ENCODE data around the gene ARHGEF12. TPM values are rescaled to one million over a fixed set of nuclear protein-coding genes. Genes with fewer than 3 reads are reported as not detected.

ARHGEF12 gene, protein sequence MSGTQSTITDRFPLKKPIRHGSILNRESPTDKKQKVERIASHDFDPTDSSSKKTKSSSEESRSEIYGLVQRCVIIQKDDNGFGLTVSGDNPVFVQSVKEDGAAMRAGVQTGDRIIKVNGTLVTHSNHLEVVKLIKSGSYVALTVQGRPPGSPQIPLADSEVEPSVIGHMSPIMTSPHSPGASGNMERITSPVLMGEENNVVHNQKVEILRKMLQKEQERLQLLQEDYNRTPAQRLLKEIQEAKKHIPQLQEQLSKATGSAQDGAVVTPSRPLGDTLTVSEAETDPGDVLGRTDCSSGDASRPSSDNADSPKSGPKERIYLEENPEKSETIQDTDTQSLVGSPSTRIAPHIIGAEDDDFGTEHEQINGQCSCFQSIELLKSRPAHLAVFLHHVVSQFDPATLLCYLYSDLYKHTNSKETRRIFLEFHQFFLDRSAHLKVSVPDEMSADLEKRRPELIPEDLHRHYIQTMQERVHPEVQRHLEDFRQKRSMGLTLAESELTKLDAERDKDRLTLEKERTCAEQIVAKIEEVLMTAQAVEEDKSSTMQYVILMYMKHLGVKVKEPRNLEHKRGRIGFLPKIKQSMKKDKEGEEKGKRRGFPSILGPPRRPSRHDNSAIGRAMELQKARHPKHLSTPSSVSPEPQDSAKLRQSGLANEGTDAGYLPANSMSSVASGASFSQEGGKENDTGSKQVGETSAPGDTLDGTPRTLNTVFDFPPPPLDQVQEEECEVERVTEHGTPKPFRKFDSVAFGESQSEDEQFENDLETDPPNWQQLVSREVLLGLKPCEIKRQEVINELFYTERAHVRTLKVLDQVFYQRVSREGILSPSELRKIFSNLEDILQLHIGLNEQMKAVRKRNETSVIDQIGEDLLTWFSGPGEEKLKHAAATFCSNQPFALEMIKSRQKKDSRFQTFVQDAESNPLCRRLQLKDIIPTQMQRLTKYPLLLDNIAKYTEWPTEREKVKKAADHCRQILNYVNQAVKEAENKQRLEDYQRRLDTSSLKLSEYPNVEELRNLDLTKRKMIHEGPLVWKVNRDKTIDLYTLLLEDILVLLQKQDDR (N-terminal part only)
- 14.2 TPM for polyA plus RNA-seq (2013)

DNA sequence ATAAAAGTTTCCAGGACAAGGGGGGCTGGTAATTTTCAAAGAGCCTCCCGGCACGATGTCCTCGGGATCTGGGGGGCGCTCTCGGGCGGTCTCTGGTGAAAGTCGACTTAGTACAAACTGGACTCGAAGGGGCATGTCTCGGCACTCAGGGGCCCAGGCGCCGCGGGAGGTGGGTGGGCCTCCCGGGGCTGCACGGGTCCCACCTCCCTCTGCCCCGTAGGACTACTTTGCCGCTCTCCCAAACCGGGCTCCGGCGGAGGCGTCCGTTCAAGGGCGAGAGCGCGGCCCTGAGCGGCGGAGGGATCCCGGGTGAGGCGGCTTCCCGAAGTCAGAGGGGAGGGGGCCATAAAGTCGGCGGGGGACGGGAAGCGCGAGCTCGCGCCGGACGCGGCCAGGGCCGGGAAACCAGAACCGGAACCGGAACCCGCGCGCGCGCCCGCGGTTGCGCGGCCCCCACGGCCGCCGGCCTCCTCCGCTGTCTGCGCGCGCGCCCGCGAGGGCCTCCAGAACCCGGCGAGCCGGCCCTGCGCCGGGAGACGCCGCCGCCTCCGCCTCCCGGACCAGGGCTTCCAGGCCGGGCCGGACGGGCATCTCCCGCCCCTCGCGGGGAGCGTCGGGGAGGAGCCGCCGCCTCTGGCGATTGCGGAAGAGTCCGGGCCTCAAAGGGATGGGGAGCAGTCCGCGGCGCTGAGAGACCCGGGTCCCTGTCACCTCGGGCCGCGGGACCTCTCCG lies at the start of gene ARHGEF12:
Gene ARHGEF12, plus strand, starts transcription at position 506 of the 733 bp plus-strand sequence. CDS start 831 bp downstream, outside the sequence.
- DNase-seq, result peak; percentile 82 to 91 (median 88)
- no peaks in the 10 kb centered on the region for H3K9me3 ChIP-seq (ENCODE audit: control extremely low read depth in 1 of 5, control insufficient read depth in 4 of 5, insufficient read depth in 2 of 5, low read depth in 1 of 5, low read length in 4 of 5)
- H3K4me3 ChIP-seq (ENCODE audit: control insufficient read depth in 1 of 7, extremely low read depth in 1 of 7, insufficient read depth in 4 of 7, low read depth in 2 of 7, low read length in 6 of 7), result peak within 1 kb of the TSS; percentile 20 to 85 (median 76)
- POLR2A ChIA-PET, result no interaction called here
- CTCF ChIA-PET, result interaction anchor here (1.9 to 2.3 kb wide), 3 partner anchors 12 to 95 kb away, joined by 5 to 9 read pairs (median 7); no protein-coding TSS in a partner anchor
- under 1% methylated on average over 83 of the region's 92 CpGs for WGBS (ENCODE audit: insufficient coverage)
- peaks cover 14 to 38% (median 27%) of the 10 kb centered on the region in 5 experiments for H3K27me3 ChIP-seq (replicated peaks in 2 of 5; ENCODE audit: control insufficient read depth in 4 of 5, insufficient read depth in 5 of 5, low read length in 4 of 5)
- peak within 1 kb of the TSS in 1 of 2 experiments; percentile 30 for H3K27ac ChIP-seq (ENCODE audit: insufficient read depth in 1 of 2, low read depth in 1 of 2, low read length in 2 of 2, poor library complexity in 1 of 2, severe bottlenecking in 2 of 2)
- H3K4me1 ChIP-seq (ENCODE audit: control extremely low read depth in 1 of 4, control insufficient read depth in 4 of 4, insufficient read depth in 4 of 4, low read length in 3 of 4), result peaks cover 10 to 48% (median 29%) of the 10 kb centered on the region in 4 experiments
- peaks cover 0 to 4% (median 1%) of the 10 kb centered on the region in 4 experiments for H3K36me3 ChIP-seq (ENCODE audit: control insufficient read depth in 4 of 4, insufficient read depth in 4 of 4, low read length in 3 of 4)

DNA sequence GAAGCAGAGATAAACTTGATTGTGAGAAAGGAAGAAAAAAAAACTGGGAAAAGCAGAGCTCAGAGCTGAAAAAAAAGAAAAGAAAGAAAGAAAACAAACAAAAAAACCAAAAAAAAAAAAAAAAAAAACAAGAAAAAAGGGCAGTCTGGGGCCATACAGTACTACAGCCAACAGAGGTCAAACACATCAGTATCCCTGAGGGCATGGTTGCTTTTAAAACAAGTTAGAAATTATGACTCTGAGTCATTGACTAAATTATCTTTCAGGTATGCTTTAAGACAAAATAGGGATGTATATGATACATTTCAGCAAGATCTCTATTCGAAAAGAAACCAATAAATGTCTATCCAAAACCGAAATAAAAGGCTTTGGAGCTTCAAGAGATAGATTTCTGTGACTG lies 48.2 kb upstream of the ARHGEF12 start:
- H3K9me3 ChIP-seq (ENCODE audit: control extremely low read depth in 1 of 5, control insufficient read depth in 4 of 5, insufficient read depth in 2 of 5, low read depth in 1 of 5, low read length in 4 of 5), result no peaks in the 10 kb centered on the region
- POLR2A ChIA-PET, result no interaction called here
- H3K4me3 ChIP-seq (ENCODE audit: control insufficient read depth in 1 of 7, extremely low read depth in 1 of 7, insufficient read depth in 4 of 7, low read depth in 2 of 7, low read length in 6 of 7), result no peak overlapping the region
- peaks cover 5 to 31% (median 18%) of the 10 kb centered on the region in 5 experiments for H3K27me3 ChIP-seq (replicated peaks in 2 of 5; ENCODE audit: control insufficient read depth in 4 of 5, insufficient read depth in 5 of 5, low read length in 4 of 5)
- H3K27ac ChIP-seq (ENCODE audit: insufficient read depth in 1 of 2, low read depth in 1 of 2, low read length in 2 of 2, poor library complexity in 1 of 2, severe bottlenecking in 2 of 2), result no peak overlapping the region
- H3K36me3 ChIP-seq (ENCODE audit: control insufficient read depth in 4 of 4, insufficient read depth in 4 of 4, low read length in 3 of 4), result no peaks in the 10 kb centered on the region
- H3K4me1 ChIP-seq (ENCODE audit: control extremely low read depth in 1 of 4, control insufficient read depth in 4 of 4, insufficient read depth in 4 of 4, low read length in 3 of 4), result no peaks in the 10 kb centered on the region
- WGBS (ENCODE audit: insufficient coverage), result 100% methylated on average over 1 of the region's 2 CpGs
- no peak for DNase-seq
- CTCF ChIA-PET, result interaction anchor here (0.9 to 6.1 kb wide), 4 partner anchors 10 to 58 kb away, joined by 3 to 40 read pairs (median 5); no protein-coding TSS in a partner anchor

DNA sequence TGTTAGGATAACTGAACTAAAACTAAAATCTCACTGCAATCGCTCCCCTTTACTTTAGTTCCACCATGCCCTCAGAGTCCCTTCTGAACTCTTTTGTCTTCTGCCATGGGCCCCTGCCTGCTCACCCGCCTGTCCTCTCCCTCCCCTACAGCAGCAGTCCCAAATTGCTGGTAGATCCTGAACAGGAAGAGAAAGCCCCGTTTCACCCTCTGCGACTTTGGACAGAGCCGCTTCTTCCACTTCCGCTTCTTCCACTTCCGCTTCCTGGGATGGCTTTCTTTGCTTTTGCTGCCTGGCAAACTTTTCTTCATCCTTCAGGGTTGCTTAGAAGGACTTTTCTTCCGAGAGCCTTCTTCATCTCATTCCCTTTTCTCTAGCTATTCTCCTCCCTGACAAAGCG lies 46.8 kb upstream of the ARHGEF12 start:
- Histone ChIP-seq H3K4me1 (ENCODE audit: control extremely low read depth in 1 of 4, control insufficient read depth in 4 of 4, insufficient read depth in 4 of 4, low read length in 3 of 4) (no peaks in the 10 kb centered on the region), H3K27me3 (replicated peaks in 2 of 5; ENCODE audit: control insufficient read depth in 4 of 5, insufficient read depth in 5 of 5, low read length in 4 of 5) (peaks cover 11 to 43% (median 23%) of the 10 kb centered on the region in 5 experiments), H3K4me3 (ENCODE audit: control insufficient read depth in 1 of 7, extremely low read depth in 1 of 7, insufficient read depth in 4 of 7, low read depth in 2 of 7, low read length in 6 of 7) (no peak overlapping the region), H3K9me3 (ENCODE audit: control extremely low read depth in 1 of 5, control insufficient read depth in 4 of 5, insufficient read depth in 2 of 5, low read depth in 1 of 5, low read length in 4 of 5) (no peaks in the 10 kb centered on the region), H3K36me3 (ENCODE audit: control insufficient read depth in 4 of 4, insufficient read depth in 4 of 4, low read length in 3 of 4) (no peaks in the 10 kb centered on the region), H3K27ac (ENCODE audit: insufficient read depth in 1 of 2, low read depth in 1 of 2, low read length in 2 of 2, poor library complexity in 1 of 2, severe bottlenecking in 2 of 2) (no peak overlapping the region)
- 50% methylated on average over 5 of the region's 9 CpGs for WGBS (ENCODE audit: insufficient coverage)
- CTCF ChIA-PET, result interaction anchor here (2.3 to 6.1 kb wide), 2 partner anchors 12 to 54 kb away, joined by 5 to 40 read pairs; no protein-coding TSS in a partner anchor
- no peak for DNase-seq
- POLR2A ChIA-PET, result no interaction called here

DNA sequence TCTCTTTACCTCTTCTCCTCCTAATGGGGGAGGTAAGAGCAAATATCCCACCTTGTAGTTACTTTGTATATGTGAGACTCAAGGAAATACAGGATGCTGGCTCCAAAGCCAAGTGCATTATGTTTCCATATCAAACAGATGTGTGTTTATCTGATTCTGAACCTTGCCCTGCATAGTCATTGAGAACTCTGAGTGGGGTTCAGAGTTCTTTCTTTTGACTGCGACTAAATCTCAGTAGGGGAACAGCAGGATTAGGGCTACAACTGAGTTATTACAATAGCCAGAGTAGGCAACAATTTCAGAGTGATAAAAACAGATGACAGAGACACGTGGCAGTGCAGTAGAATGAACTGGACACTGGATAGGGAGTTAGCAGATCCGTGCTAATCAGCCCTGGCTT lies 45.3 kb upstream of the ARHGEF12 start:
- Histone ChIP-seq H3K4me3 (ENCODE audit: control insufficient read depth in 1 of 7, extremely low read depth in 1 of 7, insufficient read depth in 4 of 7, low read depth in 2 of 7, low read length in 6 of 7) (no peak overlapping the region), H3K27me3 (replicated peaks in 2 of 5; ENCODE audit: control insufficient read depth in 4 of 5, insufficient read depth in 5 of 5, low read length in 4 of 5) (peaks cover 17 to 50% (median 23%) of the 10 kb centered on the region in 5 experiments), H3K4me1 (ENCODE audit: control extremely low read depth in 1 of 4, control insufficient read depth in 4 of 4, insufficient read depth in 4 of 4, low read length in 3 of 4) (no peaks in the 10 kb centered on the region), H3K9me3 (ENCODE audit: control extremely low read depth in 1 of 5, control insufficient read depth in 4 of 5, insufficient read depth in 2 of 5, low read depth in 1 of 5, low read length in 4 of 5) (no peaks in the 10 kb centered on the region), H3K36me3 (ENCODE audit: control insufficient read depth in 4 of 4, insufficient read depth in 4 of 4, low read length in 3 of 4) (no peaks in the 10 kb centered on the region), H3K27ac (ENCODE audit: insufficient read depth in 1 of 2, low read depth in 1 of 2, low read length in 2 of 2, poor library complexity in 1 of 2, severe bottlenecking in 2 of 2) (no peak overlapping the region)
- WGBS (ENCODE audit: insufficient coverage), result 49% methylated on average over 3 of the region's 3 CpGs
- no peak for DNase-seq
- ChIA-PET CTCF (interaction anchor here (6.1 kb wide), 1 partner anchor 10 kb away, joined by 40 read pairs; no protein-coding TSS in a partner anchor), POLR2A (no interaction called here)

DNA sequence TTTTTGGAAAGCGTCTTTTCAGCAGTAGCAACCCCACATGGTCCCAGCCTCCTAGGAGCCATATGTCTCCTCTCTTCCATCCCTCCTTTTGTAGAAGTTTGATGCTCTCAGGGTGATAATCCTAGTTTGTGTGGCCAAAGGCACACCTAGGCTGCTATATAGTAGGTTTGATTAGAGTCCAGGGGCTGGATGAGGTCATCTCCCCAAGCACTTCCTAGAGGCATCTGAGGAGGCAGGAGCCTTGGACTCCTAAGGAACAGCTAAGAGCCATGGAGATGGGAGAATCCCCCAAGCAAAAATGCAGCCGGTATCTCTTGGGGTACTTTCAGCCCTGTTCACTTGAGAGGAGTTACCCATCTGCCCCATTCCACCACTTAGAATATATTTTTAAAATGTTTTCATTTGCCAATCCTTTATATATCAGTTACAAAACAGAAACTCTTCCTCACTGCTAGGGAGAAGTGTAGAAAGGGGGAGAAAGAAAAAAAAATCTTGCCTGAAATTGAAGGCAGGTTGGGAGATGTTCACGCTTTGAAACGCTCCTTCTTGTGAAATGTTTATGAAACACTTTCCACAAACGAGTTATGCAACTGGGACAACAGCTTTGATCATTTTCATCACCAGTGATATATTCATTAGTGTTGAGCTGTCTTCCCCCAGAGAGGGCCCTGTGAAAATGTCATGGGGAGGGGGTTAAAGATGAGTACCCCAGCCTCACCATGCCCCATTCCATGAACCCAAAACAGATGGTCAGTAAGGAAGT lies 43.0 kb upstream of the ARHGEF12 start:
- Histone ChIP-seq H3K4me1 (ENCODE audit: control extremely low read depth in 1 of 4, control insufficient read depth in 4 of 4, insufficient read depth in 4 of 4, low read length in 3 of 4) (no peaks in the 10 kb centered on the region), H3K36me3 (ENCODE audit: control insufficient read depth in 4 of 4, insufficient read depth in 4 of 4, low read length in 3 of 4) (no peaks in the 10 kb centered on the region), H3K27ac (ENCODE audit: insufficient read depth in 1 of 2, low read depth in 1 of 2, low read length in 2 of 2, poor library complexity in 1 of 2, severe bottlenecking in 2 of 2) (no peak overlapping the region), H3K27me3 (replicated peaks in 2 of 5; ENCODE audit: control insufficient read depth in 4 of 5, insufficient read depth in 5 of 5, low read length in 4 of 5) (peaks cover 17 to 50% (median 26%) of the 10 kb centered on the region in 5 experiments), H3K4me3 (ENCODE audit: control insufficient read depth in 1 of 7, extremely low read depth in 1 of 7, insufficient read depth in 4 of 7, low read depth in 2 of 7, low read length in 6 of 7) (no peak overlapping the region), H3K9me3 (ENCODE audit: control extremely low read depth in 1 of 5, control insufficient read depth in 4 of 5, insufficient read depth in 2 of 5, low read depth in 1 of 5, low read length in 4 of 5) (no peaks in the 10 kb centered on the region)
- POLR2A ChIA-PET, result no interaction called here
- 95% methylated on average over 3 of the region's 5 CpGs for WGBS (ENCODE audit: insufficient coverage)
- CTCF ChIA-PET, result interaction anchor here (0.7 to 14.0 kb wide), 3 partner anchors 10 to 60 kb away, joined by 3 to 269 read pairs (median 4); partner anchors contain the start of gene POU2F3
- no peak for DNase-seq

DNA sequence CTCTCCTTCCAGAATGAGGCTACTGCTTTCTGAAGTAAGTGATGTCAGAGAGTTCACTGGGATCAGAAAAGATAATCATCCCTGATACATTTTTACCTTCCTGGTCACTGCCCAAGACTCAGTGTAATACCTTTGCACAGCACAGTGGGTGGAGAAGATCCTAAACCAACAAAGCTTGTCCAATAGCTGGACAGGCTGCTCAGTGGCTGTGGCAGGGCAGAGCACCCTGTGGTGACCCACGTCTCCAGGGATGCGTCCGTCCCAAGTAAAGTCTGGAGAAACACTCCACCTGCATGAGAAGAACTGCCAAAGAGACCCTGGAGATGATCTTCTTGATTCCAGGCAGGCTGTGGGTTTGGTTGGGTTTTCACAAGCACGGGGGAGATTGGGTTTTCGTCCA lies 42.1 kb upstream of the ARHGEF12 start:
- no peak for DNase-seq
- H3K4me1 ChIP-seq (ENCODE audit: control extremely low read depth in 1 of 4, control insufficient read depth in 4 of 4, insufficient read depth in 4 of 4, low read length in 3 of 4), result no peaks in the 10 kb centered on the region
- CTCF ChIA-PET, result interaction anchor here (1.2 to 14.0 kb wide), 2 partner anchors 9 to 60 kb away, joined by 3 to 269 read pairs; partner anchors contain the start of gene POU2F3
- H3K27me3 ChIP-seq (replicated peaks in 2 of 5; ENCODE audit: control insufficient read depth in 4 of 5, insufficient read depth in 5 of 5, low read length in 4 of 5), result peaks cover 17 to 50% (median 26%) of the 10 kb centered on the region in 5 experiments
- H3K36me3 ChIP-seq (ENCODE audit: control insufficient read depth in 4 of 4, insufficient read depth in 4 of 4, low read length in 3 of 4), result no peaks in the 10 kb centered on the region
- H3K9me3 ChIP-seq (ENCODE audit: control extremely low read depth in 1 of 5, control insufficient read depth in 4 of 5, insufficient read depth in 2 of 5, low read depth in 1 of 5, low read length in 4 of 5), result no peaks in the 10 kb centered on the region
- WGBS (ENCODE audit: insufficient coverage), result 86% methylated on average over 5 of the region's 5 CpGs
- POLR2A ChIA-PET, result no interaction called here
- H3K27ac ChIP-seq (ENCODE audit: insufficient read depth in 1 of 2, low read depth in 1 of 2, low read length in 2 of 2, poor library complexity in 1 of 2, severe bottlenecking in 2 of 2), result no peak overlapping the region
- no peak overlapping the region for H3K4me3 ChIP-seq (ENCODE audit: control insufficient read depth in 1 of 7, extremely low read depth in 1 of 7, insufficient read depth in 4 of 7, low read depth in 2 of 7, low read length in 6 of 7)
